GM19455 (cell line): ENCODE measurements around the gene NCAPD2.
"Not testable (repeated sequence)": the region's sequence is repeated elsewhere in the genome, so short reads cannot be mapped to it uniquely, and the experiment has no call there.

Experiments
- ATAC-seq: cut with Tn5 transposase; IDR thresholded peaks from one replicate; pipeline ENCODE4 v1.9.1; 2021; ENCODE audit not compliant: unreplicated experiment

NCAPD2 gene

DNA sequence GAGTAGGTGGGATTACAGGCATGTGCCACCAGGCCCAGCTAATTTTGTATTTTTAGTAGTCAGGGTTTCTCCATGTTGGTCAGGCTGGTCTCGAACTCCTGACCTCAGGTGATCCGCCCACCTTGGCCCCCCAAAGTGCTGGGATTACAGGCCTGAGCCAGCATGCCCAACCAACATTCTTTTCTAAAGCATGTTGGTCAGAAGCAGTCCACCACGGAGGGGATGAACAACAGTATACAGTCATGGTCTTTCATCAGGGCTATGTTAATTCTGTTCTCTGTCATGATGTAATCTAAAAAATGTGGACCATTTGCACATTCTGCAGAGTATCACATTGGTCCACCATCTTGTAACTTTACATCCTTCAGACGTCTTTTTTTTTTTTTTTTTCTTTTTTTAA lies 4.5 kb upstream of the NCAPD2 start:
- no peak for ATAC-seq

DNA sequence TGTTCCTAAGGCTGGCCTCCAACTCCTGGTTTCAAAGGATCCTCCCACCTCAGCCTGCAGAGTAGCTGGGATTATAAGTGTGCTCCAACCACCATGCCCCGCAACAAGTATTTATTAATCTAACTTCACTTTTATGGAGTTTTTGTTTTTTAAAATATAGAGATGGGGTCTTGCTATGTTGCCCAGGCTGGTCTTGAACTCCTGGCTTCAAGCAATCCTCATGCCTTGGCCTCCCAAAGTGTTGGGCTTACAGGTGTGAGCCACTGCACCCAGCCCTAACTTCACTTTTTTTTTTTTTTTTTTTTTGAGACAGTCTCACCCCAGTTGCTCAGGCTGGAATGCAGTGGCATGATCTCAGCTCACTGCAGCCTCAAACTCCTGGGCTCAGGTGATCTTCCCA lies 3.2 kb upstream of the NCAPD2 start:
- not testable (repeated sequence) for ATAC-seq

DNA sequence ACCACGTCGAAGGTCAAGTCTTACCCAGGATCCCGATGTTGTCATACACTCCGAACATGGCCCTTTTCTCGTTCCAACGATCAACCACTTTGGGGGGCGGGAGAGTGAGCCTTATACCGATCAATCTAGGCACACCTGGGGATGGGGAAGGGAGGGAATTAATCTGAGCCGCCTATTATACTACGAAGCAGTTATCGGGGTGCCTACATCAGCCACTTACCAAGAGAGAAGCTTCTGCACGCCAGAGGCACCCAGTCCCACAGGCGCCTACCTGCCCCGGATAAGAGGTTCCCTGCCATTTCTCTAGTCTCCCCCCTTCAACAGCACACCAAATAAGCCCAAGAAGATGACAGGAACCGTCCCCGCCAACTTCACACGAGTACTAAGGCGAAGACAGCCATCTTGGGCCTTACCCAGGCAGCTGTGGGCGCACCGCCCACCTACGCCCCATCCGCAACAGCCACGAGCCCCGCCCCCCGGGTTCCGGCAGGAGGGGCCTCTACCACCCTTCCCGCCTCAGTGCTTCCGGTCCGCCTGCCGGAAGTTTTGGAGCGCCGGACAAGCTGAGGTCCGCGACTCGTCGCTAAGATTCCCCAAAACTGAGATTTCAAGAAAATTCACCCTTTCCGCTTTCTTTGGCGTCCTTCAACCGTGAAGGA lies 935 bp upstream of the NCAPD2 start, which contains the start of gene MRPL51:
Gene MRPL51 (minus strand): TSS at position 425 of the 659 bp plus-strand sequence. CDS start 126 bp downstream, at position 299.
- peak; percentile 58 for ATAC-seq

GRCh38 chr12:6494258-6494743 lies 399 bp downstream of the NCAPD2 start:
- peak; percentile 28 for ATAC-seq

DNA sequence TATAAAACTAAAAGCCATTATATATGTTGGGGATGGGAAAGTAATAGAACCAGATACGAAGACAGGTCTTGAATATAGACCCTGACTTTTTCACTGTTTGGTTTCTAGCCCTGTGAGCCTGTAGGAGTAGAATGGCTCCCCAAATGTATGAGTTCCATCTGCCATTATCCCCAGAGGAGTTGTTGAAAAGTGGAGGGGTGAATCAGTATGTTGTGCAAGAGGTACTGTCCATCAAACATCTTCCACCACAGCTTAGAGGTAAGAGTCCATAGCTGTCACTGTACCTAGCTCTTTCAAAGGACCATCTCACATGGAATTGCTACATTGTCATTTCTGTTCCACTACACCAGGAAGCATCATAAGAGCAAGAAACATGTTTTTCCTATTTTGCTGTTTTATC lies 1.1 kb downstream of the NCAPD2 start:
- ATAC-seq, result no peak

GRCh38 chr12:6497291-6497690 lies 3.4 kb downstream of the NCAPD2 start:
- not testable (repeated sequence) for ATAC-seq

DNA sequence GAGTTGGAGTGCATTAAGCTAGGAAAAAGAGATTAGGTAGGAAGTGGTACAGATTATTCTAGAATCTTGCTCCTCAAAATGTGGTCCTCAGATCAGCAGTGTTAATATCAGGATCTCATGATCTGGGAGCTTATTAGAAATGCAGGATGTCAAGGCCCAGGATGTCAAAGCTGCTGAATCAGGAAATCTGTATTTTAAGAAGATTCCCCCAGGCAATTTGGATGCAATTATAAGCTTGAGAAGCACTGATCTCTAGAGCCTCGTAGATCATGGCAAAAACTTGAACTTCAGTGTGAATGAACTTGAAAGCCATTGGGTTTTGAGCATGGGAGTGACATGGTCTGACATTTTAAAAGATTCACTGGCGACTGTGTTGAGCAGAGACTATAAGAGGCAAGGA lies 6.6 kb downstream of the NCAPD2 start:
- ATAC-seq, result no peak

DNA sequence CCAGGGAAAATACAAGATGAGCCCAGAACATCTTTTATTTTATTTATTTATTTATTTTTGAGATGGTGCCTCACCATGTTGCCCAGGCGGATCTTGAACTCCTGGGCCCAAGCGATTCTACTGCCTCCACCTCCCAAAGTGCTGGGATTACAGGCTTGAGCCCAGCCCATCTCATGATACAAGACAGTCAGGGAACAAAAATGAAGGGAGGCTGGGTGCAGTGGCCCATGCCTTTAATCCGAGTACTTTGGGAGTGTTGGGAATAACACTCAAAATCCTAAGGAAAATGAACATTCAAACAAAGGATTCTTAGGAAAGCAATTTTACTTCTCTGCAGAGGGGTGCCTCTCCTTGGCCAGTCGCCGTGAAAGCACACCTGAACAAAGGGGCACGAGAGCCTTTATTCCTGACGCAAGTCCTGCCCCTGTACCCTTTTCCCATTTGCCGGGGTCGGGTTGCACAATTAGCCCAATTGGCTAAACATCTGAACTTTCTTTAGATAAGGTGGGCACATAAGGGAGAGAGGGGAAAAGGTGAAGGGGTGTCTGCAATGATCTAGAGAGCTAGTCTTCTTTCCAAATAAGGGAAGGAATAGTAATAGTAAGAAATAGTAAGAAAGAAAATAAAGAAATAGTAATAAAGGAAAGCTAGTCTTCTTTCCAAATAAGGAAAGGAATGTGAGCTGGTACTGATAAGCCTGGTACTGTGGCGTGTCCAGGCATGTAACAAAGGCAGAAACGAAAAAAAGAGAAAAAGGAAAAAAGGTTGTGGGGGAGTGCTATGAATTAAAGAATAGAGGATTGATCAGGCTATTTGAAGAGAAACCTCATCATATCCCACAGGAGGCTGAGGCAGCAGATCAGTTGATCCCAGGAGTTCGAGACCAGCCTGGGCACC lies 13.4 kb downstream of the NCAPD2 start:
- no peak for ATAC-seq

DNA sequence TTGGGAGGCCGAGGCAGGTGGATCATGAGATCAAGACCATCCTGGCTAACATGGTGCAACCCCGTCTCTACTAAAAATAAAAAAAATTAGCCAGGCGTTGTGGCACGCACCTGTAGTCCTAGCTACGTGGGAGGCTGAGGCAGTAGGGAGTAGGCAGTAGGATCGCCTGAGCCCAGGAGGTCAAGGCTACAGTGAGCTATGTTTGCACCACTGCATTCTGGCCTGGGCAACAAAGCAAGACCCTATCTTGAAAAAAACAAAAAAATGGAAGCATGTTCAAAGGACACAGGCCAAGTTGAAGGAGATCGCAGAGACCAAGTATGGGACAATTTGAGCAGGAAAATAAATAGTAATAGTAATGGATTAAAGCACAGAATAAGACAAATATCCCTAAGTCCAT lies 14.2 kb downstream of the NCAPD2 start:
- ATAC-seq, result no peak

- no peak for ATAC-seq
These were observed 26.3 kb downstream of the NCAPD2 start for GRCh38 chr12:6520186-6520585.

DNA sequence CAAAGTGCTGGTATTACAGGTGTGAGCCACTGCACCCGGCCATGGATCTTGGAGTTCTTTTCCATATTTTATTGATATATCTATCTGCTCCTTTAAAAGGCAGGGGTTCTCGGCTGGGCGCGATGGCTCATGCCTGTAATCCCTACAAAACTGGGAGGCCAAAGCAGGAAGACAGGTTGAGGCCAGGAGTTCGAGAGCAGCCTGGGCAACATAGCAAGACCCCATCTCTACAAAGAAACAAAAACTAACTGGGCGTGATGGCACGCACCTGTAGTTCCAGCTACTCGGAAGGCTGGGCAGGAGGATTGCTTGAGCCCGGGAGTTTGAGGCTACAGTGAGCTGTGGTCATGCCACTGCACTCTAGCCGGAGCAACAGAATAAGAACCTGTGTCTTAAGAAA lies 28.3 kb downstream of the NCAPD2 start:
- ATAC-seq, result no peak

- no peak for ATAC-seq
These were observed 29.8 kb downstream of the NCAPD2 start for GRCh38 chr12:6523708-6524107.

DNA sequence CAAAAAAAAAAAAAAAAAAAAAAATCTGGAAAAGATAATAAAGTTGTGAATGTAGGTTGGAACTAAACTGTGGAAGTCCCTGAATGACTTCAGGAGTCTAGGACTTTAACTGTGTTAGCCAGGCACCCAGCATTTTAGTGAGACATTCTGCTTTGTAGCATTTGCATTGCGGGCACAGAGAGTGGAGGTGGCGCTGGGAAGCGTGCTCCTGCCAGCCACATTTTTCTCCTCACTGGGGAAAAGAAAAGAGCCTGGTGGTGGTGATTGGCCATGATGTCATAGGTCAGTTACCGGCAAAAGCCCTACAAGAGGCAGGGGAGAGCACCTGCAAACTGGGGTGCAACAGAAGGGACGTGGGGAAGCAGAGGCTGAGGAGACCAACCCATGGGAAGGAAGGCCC lies 30.7 kb downstream of the NCAPD2 start:
- no peak for ATAC-seq

- no peak for ATAC-seq
These were observed 32.3 kb downstream of the NCAPD2 start for GRCh38 chr12:6526201-6526600.

GRCh38 chr12:6526766-6527525 lies 33.0 kb downstream of the NCAPD2 start:
- no peak for ATAC-seq

DNA sequence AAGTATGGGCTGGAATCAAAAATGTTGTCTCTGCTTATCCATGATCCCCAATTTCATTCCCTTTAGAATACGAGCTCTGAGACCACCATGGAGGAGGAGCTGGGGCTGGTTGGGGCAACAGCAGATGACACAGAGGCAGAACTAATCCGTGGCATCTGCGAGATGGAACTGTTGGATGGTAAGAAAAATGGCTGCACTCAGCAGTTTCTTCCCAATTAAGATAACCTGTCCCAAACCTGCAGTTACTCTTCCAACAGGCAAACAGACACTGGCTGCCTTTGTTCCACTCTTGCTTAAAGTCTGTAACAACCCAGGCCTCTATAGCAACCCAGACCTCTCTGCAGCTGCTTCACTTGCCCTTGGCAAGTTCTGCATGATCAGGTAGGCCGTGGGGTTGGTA lies 33.8 kb downstream of the NCAPD2 start:
- ATAC-seq, result no peak

GRCh38 chr12:6528539-6529235 lies 34.8 kb downstream of the NCAPD2 start:
- ATAC-seq, result no peak

GRCh38 chr12:6529291-6529737 lies 35.4 kb downstream of the NCAPD2 start:
- no peak for ATAC-seq

DNA sequence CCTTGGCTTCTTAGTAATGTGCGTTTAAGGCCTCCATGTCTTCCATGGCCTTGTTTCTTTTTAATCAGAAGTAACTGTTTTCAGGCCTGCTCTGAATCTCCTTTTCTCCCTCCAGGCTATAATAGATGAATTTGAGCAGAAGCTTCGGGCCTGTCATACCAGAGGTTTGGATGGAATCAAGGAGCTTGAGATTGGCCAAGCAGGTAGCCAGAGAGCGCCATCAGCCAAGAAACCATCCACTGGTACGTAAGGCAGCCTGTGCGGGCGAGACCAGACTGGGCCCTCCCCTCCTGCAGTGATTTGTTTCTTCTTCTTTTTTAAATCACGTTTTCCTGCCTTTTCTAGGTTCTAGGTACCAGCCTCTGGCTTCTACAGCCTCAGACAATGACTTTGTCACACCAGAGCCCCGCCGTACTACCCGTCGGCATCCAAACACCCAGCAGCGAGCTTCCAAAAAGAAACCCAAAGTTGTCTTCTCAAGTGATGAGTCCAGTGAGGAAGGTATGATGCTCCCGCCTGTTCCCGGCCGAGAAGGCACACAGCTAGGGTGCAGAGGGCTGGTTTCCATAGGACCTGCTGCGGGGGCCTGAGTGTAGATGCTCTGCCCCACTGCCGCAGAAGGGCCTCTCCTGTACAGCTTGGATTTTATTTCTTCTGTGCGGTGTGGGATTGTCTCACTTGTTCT lies 36.8 kb downstream of the NCAPD2 start:
- no peak for ATAC-seq
